Hematopoietic multipotent progenitor cell treated with erythropoietin and hydrocortisone succinate and interleukin-3 and kit ligand, for 6 days (in vitro differentiated cells): ENCODE measurements around the gene C2CD2.
"Not testable (repeated sequence)": the region's sequence is repeated elsewhere in the genome, so short reads cannot be mapped to it uniquely, and the experiment has no call there.

Experiments
- DNase-seq: peaks from one replicate; pipeline ENCODE4 v3.0.0-alpha.2; 2015

Gene C2CD2

GRCh38 chr21:41956926-41957729, 3.3 kb upstream of the C2CD2 start:
- peak; percentile 86 for DNase-seq

GRCh38 chr21:41955516-41955915, 1.7 kb upstream of the C2CD2 start:
- no peak for DNase-seq

GRCh38 chr21:41954654-41955499, 1.1 kb upstream of the C2CD2 start:
- DNase-seq = no peak

- DNase-seq = no peak
These were observed 478 bp downstream of the C2CD2 start for GRCh38 chr21:41953249-41953830.

GRCh38 chr21:41952568-41953248, 1.1 kb downstream of the C2CD2 start:
- peak; percentile 44 for DNase-seq

- DNase-seq = no peak
These were observed 1.8 kb downstream of the C2CD2 start for GRCh38 chr21:41951876-41952567.

- DNase-seq = no peak
These were observed 2.9 kb downstream of the C2CD2 start for GRCh38 chr21:41950941-41951351.

- not testable (repeated sequence) for DNase-seq
These were observed 4.2 kb downstream of the C2CD2 start for GRCh38 chr21:41949631-41950030.

- no peak for DNase-seq
These were observed 4.9 kb downstream of the C2CD2 start for GRCh38 chr21:41948901-41949300.

GRCh38 chr21:41948078-41948895, 5.5 kb downstream of the C2CD2 start:
- DNase-seq = no peak

- no peak for DNase-seq
These were observed 7.8 kb downstream of the C2CD2 start for GRCh38 chr21:41945982-41946381.

GRCh38 chr21:41943851-41944250, 10.0 kb downstream of the C2CD2 start:
- DNase-seq = no peak

GRCh38 chr21:41942457-41942856, 11.4 kb downstream of the C2CD2 start:
- DNase-seq = no peak

GRCh38 chr21:41941941-41942340, 11.9 kb downstream of the C2CD2 start:
- DNase-seq = no peak

- DNase-seq = no peak
These were observed 13.4 kb downstream of the C2CD2 start for GRCh38 chr21:41940431-41940830.

GRCh38 chr21:41939391-41939790, 14.4 kb downstream of the C2CD2 start:
- DNase-seq = no peak

- peak; percentile 46 for DNase-seq
These were observed 20.3 kb downstream of the C2CD2 start for GRCh38 chr21:41933313-41934079.

- peak; percentile 87 for DNase-seq
These were observed 21.1 kb downstream of the C2CD2 start for GRCh38 chr21:41932576-41933312.

GRCh38 chr21:41932191-41932575, 21.6 kb downstream of the C2CD2 start:
- peak; percentile 70 for DNase-seq

- DNase-seq = no peak
These were observed 22.8 kb downstream of the C2CD2 start for GRCh38 chr21:41931041-41931451.
